ENCODE results near the gene FAM161A.

FAM161A gene

DNA sequence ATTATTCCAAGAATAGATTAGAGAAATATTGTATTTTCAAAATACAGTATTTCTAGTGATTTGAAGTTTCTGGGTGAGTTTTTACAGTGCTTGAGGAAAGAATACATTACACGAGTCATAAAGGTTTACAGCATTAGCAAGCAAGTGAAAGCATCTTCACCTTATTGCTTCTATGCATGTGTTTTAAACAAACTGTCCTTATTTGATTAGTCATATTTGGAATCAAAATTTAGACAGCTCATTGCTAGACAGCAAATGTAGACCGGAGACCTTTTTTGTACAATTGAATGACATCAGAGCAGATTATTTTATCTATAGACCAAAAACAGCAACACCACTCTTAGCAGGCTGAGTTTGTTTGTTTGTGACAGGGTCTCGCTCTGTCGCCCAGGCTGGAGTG lies 69.2 kb downstream of the FAM161A start:
- no peak for DNase-seq (ENCODE audit: low read depth in 2 of 2)

DNA sequence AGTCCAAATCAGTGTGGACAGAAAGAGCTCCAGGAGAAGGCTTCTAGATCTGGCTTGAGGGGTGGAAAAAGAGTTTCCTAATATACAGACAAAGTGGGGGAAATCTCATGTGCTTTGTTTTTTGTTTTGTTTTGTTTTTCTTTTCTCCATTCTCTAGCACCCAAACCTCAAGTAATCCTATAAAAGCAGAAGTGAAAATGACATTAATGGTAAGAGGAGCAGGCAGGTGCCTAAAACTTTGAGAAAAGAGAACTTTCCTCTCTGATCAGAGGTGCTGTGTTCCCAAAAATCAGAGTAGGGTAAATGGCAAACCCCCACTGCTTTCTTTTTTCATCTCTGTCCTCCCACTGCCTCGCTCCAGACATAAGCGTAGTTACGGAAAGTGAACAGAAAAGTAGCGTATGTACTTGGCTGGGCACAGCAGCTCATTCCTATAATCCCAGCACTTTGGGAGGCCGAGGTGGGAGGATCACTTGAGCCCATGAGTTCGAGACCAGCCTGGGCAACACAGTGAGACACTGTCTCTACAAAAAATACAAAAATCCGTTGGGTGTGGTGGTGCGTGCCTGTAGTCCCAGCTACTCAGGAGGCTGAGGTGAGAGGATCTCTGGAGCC lies 77.8 kb downstream of the FAM161A start:
- DNase-seq (ENCODE audit: low read depth in 2 of 2), result no peak

Data from stimulated activated CD8-positive, alpha-beta memory T cell treated with anti-CD3 and anti-CD28 coated beads, Interleukin-7, amount 100 ng/mL, for 1 hour (primary cell).